Smooth muscle cell (in vitro differentiated cells): ENCODE measurements around the gene ERICH6B. TPM values are rescaled to one million over a fixed set of nuclear protein-coding genes. Genes with fewer than 3 reads are reported as not detected.
A peak's percentile ranks its signal among the peaks of the same experiment; 100 is the strongest.

Experiments
- DNase-seq: peaks from one replicate; lab custom pipeline; 2025; ENCODE audit not compliant: unreplicated experiment; lab: John Stamatoyannopoulos, UW
- H2AFZ ChIP-seq: fragments of 200-600 bp; sonication (generic); 2 replicates; pipeline ENCODE4 v1.6.0; 2016; ENCODE audit warnings: antibody characterized with exemption, low read depth, mild to moderate bottlenecking
- H3F3A ChIP-seq: fragments of 200-600 bp; sonication (generic); 2 replicates; pipeline ENCODE4 v1.6.0; 2017; ENCODE audit warnings: antibody characterized with exemption, low read depth
- H3K27ac ChIP-seq: fragments of 200-600 bp; sonication (generic); 2 replicates; pipeline ENCODE4 v1.5.1; 2016; ENCODE audit warnings: low read depth, mild to moderate bottlenecking
- H3K27me3 ChIP-seq: fragments of 200-600 bp; sonication (generic); 2 replicates; pipeline ENCODE4 v1.6.1; 2016; ENCODE audit warnings: low read depth, mild to moderate bottlenecking
- H3K36me3 ChIP-seq: fragments of 200-600 bp; sonication (generic); 2 replicates; pipeline ENCODE4 v1.5.1; 2016; ENCODE audit warnings: low read depth
- H3K4me1 ChIP-seq: fragments of 200-600 bp; sonication (generic); 2 replicates; pipeline ENCODE4 v1.5.1; 2016; ENCODE audit warnings: low read depth
- H3K4me2 ChIP-seq: fragments of 200-600 bp; sonication (generic); 2 replicates; pipeline ENCODE4 v1.6.0; 2016; ENCODE audit warnings: mild to moderate bottlenecking
- H3K4me3 ChIP-seq: fragments of 200-600 bp; sonication (generic); 2 replicates; pipeline ENCODE4 v1.5.1; 2016; ENCODE audit warnings: mild to moderate bottlenecking
- H3K79me2 ChIP-seq: fragments of 200-600 bp; sonication (generic); 2 replicates; pipeline ENCODE4 v1.6.0; 2016; ENCODE audit warnings: low read depth, mild to moderate bottlenecking
- H3K9ac ChIP-seq: fragments of 200-600 bp; sonication (generic); 2 replicates; pipeline ENCODE4 v1.6.0; 2016; ENCODE audit warnings: low read depth
- H3K9me3 ChIP-seq: fragments of 200-600 bp; sonication (generic); replicated peaks from 2 replicates; pipeline ENCODE4 v1.5.1; 2016; ENCODE audit warnings: low read depth
- H4K20me1 ChIP-seq: fragments of 200-600 bp; sonication (generic); 2 replicates; pipeline ENCODE4 v1.6.0; 2016; ENCODE audit warnings: low read depth
- CTCF ChIP-seq: fragments of 200-600 bp; sonication (generic); IDR thresholded peaks from 2 replicates; pipeline ENCODE4 v1.5.1; 2017; ENCODE audit warnings: borderline replicate concordance, mild to moderate bottlenecking, antibody characterized with exemption; ENCODE audit not compliant: insufficient read depth, poor library complexity, severe bottlenecking
- WGBS: methylation state at CpG from one replicate; pipeline ENCODE4 v1.1.7; 2016; ENCODE audit warnings: low lambda C conversion rate; 5-methylcytosine and 5-hydroxymethylcytosine counted together
- polyA plus RNA-seq: library from polyadenylated mRNA; unstranded; fragments of >200 nt; fragmentation: Nextera tagmentation; extraction: Ambion mirVana; gene quantifications from 2 replicates; pipeline ENCODE4 v1.2.1, GENCODE V29; 2016
- total RNA-seq: library from RNA; depleted of rRNA; stranded (reverse); fragments of >200 nt; gene quantifications from 2 replicates; pipeline ENCODE4 v1.2.3, GENCODE V29; 2014

The ERICH6B gene
- total and polyA plus RNA-seq, 2 experiments from 2014 or later, result 0.33 TPM; not detected in 1

GRCh38 chr13:45516757-45517156 lies 98.8 kb downstream of the ERICH6B start:
- Histone ChIP-seq H3K4me3 (no peak overlapping the region), H3K36me3 (peaks cover 28% of the 10 kb centered on the region), H3K9ac (no peak overlapping the region), H3F3A (no peaks in the 10 kb centered on the region), H3K9me3 (no peaks in the 10 kb centered on the region), H3K79me2 (no peaks in the 10 kb centered on the region), H3K4me2 (no peak overlapping the region), H3K27ac (no peak overlapping the region), H2AFZ (no peak overlapping the region), H3K27me3 (no peaks in the 10 kb centered on the region), H3K4me1 (no peaks in the 10 kb centered on the region), H4K20me1 (peaks cover 50% of the 10 kb centered on the region)
- DNase-seq, result no peak
- no peak for TF ChIP-seq CTCF
- WGBS, result 93% methylated on average over 2 of the region's 2 CpGs

- Histone ChIP-seq H3F3A (peaks cover 11% of the 10 kb centered on the region), H3K36me3 (peaks cover 26% of the 10 kb centered on the region), H4K20me1 (peaks cover 58% of the 10 kb centered on the region), H2AFZ (no peak overlapping the region), H3K4me3 (no peak overlapping the region), H3K27ac (peak overlapping the region; percentile 29), H3K9ac (no peak overlapping the region), H3K4me2 (no peak overlapping the region), H3K27me3 (no peaks in the 10 kb centered on the region), H3K9me3 (no peaks in the 10 kb centered on the region), H3K4me1 (peaks cover 11% of the 10 kb centered on the region), H3K79me2 (no peaks in the 10 kb centered on the region)
- TF ChIP-seq CTCF, result no peak
- WGBS, result 86% methylated on average over 1 of the region's 1 CpG
- no peak for DNase-seq
These were observed 103.4 kb downstream of the ERICH6B start for GRCh38 chr13:45512098-45512496.

GRCh38 chr13:45511310-45512097 lies 104.0 kb downstream of the ERICH6B start:
- Histone ChIP-seq H3K4me2 (no peak overlapping the region), H2AFZ (no peak overlapping the region), H4K20me1 (peaks cover 63% of the 10 kb centered on the region), H3K9ac (no peak overlapping the region), H3K27me3 (no peaks in the 10 kb centered on the region), H3K36me3 (peaks cover 31% of the 10 kb centered on the region), H3K9me3 (no peaks in the 10 kb centered on the region), H3K27ac (peak overlapping the region; percentile 37), H3K4me1 (peaks cover 11% of the 10 kb centered on the region), H3F3A (peaks cover 11% of the 10 kb centered on the region), H3K4me3 (no peak overlapping the region), H3K79me2 (no peaks in the 10 kb centered on the region)
- 72% methylated on average over 3 of the region's 3 CpGs for WGBS
- TF ChIP-seq CTCF, result peak; percentile 80
- no peak for DNase-seq

GRCh38 chr13:45510672-45511071 lies 104.9 kb downstream of the ERICH6B start:
- Histone ChIP-seq H3K4me1 (peaks cover 11% of the 10 kb centered on the region), H3K27me3 (no peaks in the 10 kb centered on the region), H3K9ac (no peak overlapping the region), H3K4me3 (no peak overlapping the region), H3F3A (peaks cover 11% of the 10 kb centered on the region), H3K27ac (no peak overlapping the region), H4K20me1 (peaks cover 64% of the 10 kb centered on the region), H2AFZ (no peak overlapping the region), H3K36me3 (peaks cover 24% of the 10 kb centered on the region), H3K4me2 (no peak overlapping the region), H3K9me3 (no peaks in the 10 kb centered on the region), H3K79me2 (no peaks in the 10 kb centered on the region)
- TF ChIP-seq CTCF, result no peak
- DNase-seq, result no peak
- 97% methylated on average over 3 of the region's 3 CpGs for WGBS
